ENCODE measurements around the gene RARA. TPM values are rescaled to one million over a fixed set of nuclear protein-coding genes. Genes with fewer than 3 reads are reported as not detected.

The RARA gene
- polyA plus RNA-seq, 3 donors: 14.9 to 63.9 (median 29.4) TPM

DNA sequence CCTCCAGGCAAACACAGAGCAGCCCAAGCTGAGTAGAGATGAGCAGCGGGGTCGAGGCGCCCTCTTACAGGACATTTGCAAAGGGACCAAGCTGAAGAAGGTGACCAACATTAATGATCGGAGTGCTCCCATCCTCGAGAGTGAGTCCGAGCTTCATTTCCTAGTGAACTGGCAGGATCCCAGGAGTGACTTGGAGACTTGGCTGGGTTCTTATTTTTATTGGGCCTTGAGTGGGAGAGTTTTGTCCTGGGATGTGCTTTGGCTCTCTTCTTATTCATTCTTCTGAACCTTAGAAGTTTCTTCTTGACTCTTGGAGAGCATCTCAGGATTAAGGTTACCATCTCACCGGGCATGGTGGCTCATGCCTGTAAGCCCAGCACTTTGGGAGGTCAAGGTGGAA lies 48.5 kb upstream of the RARA start:
- DNase-seq: no peak
- WGBS (ENCODE audit: insufficient coverage): 99% methylated on average over 7 of the region's 7 CpGs
- H3K27ac Mint-ChIP-seq: peak overlapping the region in 2 of 7 donors; percentile 15 to 55
- no peak overlapping the region for H3K4me3 ChIP-seq (replicated peaks in 1 of 3; ENCODE audit: low read depth in 2 of 3, low read length in 3 of 3)
- no peak overlapping the region for H3K4me3 Mint-ChIP-seq
- peaks cover 56% of the 10 kb centered on the region for H4K20me1 ChIP-seq (ENCODE audit: insufficient read depth, low read length)
- H2AFZ ChIP-seq (ENCODE audit: insufficient read depth, low read depth, low read length, poor library complexity, severe bottlenecking): no peak overlapping the region
- H3K79me2 ChIP-seq (ENCODE audit: insufficient read depth, low read length): peaks cover 11% of the 10 kb centered on the region
- H3K36me3 ChIP-seq (replicated peaks in 1 of 2; ENCODE audit: control insufficient read depth in 1 of 2, insufficient read depth in 2 of 2, low read length in 2 of 2): peaks cover 69 to 96% of the 10 kb centered on the region in 2 donors
- peaks cover 0 to 2% (median 0%) of the 10 kb centered on the region in 3 donors for H3K27me3 Mint-ChIP-seq (ENCODE audit: low read depth in 3 of 3)
- H3K4me1 ChIP-seq (ENCODE audit: control insufficient read depth in 1 of 2, insufficient read depth in 2 of 2, low read length in 2 of 2): no peaks in the 10 kb centered on the region
- no peaks in the 10 kb centered on the region for H3K27me3 ChIP-seq (ENCODE audit: control insufficient read depth in 2 of 2, insufficient read depth in 2 of 2, low read length in 2 of 2)
- peaks cover 57 to 76% of the 10 kb centered on the region in 2 donors for H3K36me3 Mint-ChIP-seq
- TF ChIP-seq, protein P1, sequence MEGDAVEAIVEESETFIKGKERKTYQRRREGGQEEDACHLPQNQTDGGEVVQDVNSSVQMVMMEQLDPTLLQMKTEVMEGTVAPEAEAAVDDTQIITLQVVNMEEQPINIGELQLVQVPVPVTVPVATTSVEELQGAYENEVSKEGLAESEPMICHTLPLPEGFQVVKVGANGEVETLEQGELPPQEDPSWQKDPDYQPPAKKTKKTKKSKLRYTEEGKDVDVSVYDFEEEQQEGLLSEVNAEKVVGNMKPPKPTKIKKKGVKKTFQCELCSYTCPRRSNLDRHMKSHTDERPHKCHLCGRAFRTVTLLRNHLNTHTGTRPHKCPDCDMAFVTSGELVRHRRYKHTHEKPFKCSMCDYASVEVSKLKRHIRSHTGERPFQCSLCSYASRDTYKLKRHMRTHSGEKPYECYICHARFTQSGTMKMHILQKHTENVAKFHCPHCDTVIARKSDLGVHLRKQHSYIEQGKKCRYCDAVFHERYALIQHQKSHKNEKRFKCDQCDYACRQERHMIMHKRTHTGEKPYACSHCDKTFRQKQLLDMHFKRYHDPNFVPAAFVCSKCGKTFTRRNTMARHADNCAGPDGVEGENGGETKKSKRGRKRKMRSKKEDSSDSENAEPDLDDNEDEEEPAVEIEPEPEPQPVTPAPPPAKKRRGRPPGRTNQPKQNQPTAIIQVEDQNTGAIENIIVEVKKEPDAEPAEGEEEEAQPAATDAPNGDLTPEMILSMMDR (IDR thresholded peaks at IDR 0.05): no peak
- H3K9me3 Mint-ChIP-seq: no peaks in the 10 kb centered on the region
- no peak overlapping the region for H3K4me2 ChIP-seq (replicated peaks; ENCODE audit: extremely low read depth, low read length, poor library complexity, severe bottlenecking)
- H3K9me3 ChIP-seq (replicated peaks in 1 of 2; ENCODE audit: control insufficient read depth in 1 of 2, insufficient read depth in 1 of 2, low read length in 2 of 2): no peaks in the 10 kb centered on the region
- no peak overlapping the region for H3K9ac ChIP-seq (ENCODE audit: insufficient read depth, low read length, poor library complexity, severe bottlenecking)
- H3K4me1 Mint-ChIP-seq: no peaks in the 10 kb centered on the region
- H3K27ac ChIP-seq (ENCODE audit: low read depth in 1 of 2, low read length in 2 of 2): no peak overlapping the region
- intact Hi-C loops (cut with micrococcal nuclease): no loop called here

DNA sequence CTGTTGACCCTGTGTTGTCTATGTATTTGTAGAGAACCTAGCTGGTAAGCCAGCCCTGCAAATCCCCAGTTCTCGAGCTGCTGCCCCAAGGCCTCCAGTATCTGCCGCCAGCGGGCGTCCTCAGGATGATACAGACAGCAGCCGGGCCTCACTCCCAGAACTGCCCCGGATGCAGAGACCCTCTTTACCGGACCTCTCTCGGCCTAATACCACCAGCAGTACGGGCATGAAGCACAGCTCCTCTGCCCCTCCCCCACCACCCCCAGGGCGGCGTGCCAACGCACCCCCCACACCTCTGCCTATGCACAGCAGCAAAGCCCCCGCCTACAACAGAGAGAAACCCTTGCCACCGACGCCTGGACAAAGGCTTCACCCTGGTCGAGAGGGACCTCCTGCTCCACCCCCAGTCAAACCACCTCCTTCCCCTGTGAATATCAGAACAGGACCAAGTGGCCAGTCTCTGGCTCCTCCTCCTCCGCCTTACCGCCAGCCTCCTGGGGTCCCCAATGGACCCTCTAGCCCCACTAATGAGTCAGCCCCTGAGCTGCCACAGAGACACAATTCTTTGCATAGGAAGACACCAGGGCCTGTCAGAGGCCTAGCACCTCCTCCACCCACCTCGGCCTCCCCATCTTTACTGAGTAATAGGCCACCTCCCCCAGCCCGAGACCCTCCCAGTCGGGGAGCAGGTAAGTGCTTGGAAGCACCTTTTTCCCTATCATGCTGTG lies 44.4 kb upstream of the RARA start:
- Mint-ChIP-seq H3K27ac (peak overlapping the region in 2 of 7 donors; percentile 22 to 30), H3K36me3 (peaks cover 38 to 49% of the 10 kb centered on the region in 2 donors), H3K9me3 (no peaks in the 10 kb centered on the region), H3K4me1 (no peaks in the 10 kb centered on the region), H3K27me3 (ENCODE audit: low read depth in 3 of 3) (peaks cover 0 to 2% (median 2%) of the 10 kb centered on the region in 3 donors), H3K4me3 (no peak overlapping the region)
- no peaks in the 10 kb centered on the region for H3K79me2 ChIP-seq (ENCODE audit: insufficient read depth, low read length)
- TF ChIP-seq, protein P1 (IDR thresholded peaks at IDR 0.05): no peak
- WGBS (ENCODE audit: insufficient coverage): 93% methylated on average over 12 of the region's 21 CpGs
- DNase-seq: no peak
- H3K27ac ChIP-seq (ENCODE audit: low read depth in 1 of 2, low read length in 2 of 2): no peak overlapping the region
- no peaks in the 10 kb centered on the region for H3K4me1 ChIP-seq (ENCODE audit: control insufficient read depth in 1 of 2, insufficient read depth in 2 of 2, low read length in 2 of 2)
- intact Hi-C loops (cut with micrococcal nuclease): loop anchor here in 1 of 2 donors (5.0 kb wide), 1 partner anchor 32 kb away; no protein-coding TSS in a partner anchor
- H3K36me3 ChIP-seq (replicated peaks in 1 of 2; ENCODE audit: control insufficient read depth in 1 of 2, insufficient read depth in 2 of 2, low read length in 2 of 2): peaks cover 73 to 92% of the 10 kb centered on the region in 2 donors
- no peaks in the 10 kb centered on the region for H3K9me3 ChIP-seq (replicated peaks in 1 of 2; ENCODE audit: control insufficient read depth in 1 of 2, insufficient read depth in 1 of 2, low read length in 2 of 2)
- H3K4me2 ChIP-seq (replicated peaks; ENCODE audit: extremely low read depth, low read length, poor library complexity, severe bottlenecking): no peak overlapping the region
- H2AFZ ChIP-seq (ENCODE audit: insufficient read depth, low read depth, low read length, poor library complexity, severe bottlenecking): no peak overlapping the region
- no peaks in the 10 kb centered on the region for H3K27me3 ChIP-seq (ENCODE audit: control insufficient read depth in 2 of 2, insufficient read depth in 2 of 2, low read length in 2 of 2)
- no peak overlapping the region for H3K9ac ChIP-seq (ENCODE audit: insufficient read depth, low read length, poor library complexity, severe bottlenecking)
- H4K20me1 ChIP-seq (ENCODE audit: insufficient read depth, low read length): peaks cover 36% of the 10 kb centered on the region
- no peak overlapping the region for H3K4me3 ChIP-seq (replicated peaks in 1 of 3; ENCODE audit: low read depth in 2 of 3, low read length in 3 of 3)

Measured in CD14-positive monocyte (primary cell).